ENCODE measurements around the gene C17orf78. TPM values are rescaled to one million over a fixed set of nuclear protein-coding genes. Genes with fewer than 3 reads are reported as not detected.

Gene C17orf78
- total and polyA plus RNA-seq, 2 of the 13 experiments (the other 11 are each of a cell fraction or from before 2014, with no cell fraction given): not detected

GRCh38 chr17:37406635-37407461, 31.1 kb downstream of the C17orf78 start, which contains the start of the genes ACACA and TADA2A (continued):
- peak; percentile 35; the same call in 1 of the 2 replicates for TF ChIP-seq GATA4 (IDR thresholded peaks at IDR 0.05; ENCODE audit: borderline replicate concordance, low read depth)
- TF ChIP-seq GMEB1 (CRISPR knock-in tag; IDR thresholded peaks at IDR 0.05; ENCODE audit: borderline replicate concordance): peak; percentile 78
- TF ChIP-seq FOXP4 (CRISPR knock-in tag; IDR thresholded peaks at IDR 0.05): 0 out of 2 replicates have a peak, but pooled peaks have one; percentile 19
- peak; percentile 75; the same call in 1 of the 2 replicates for TF ChIP-seq ZNF232 (CRISPR knock-in tag; IDR thresholded peaks at IDR 0.05; ENCODE audit: borderline replicate concordance)
- TF ChIP-seq AKNA (CRISPR knock-in tag; IDR thresholded peaks at IDR 0.05; ENCODE audit: borderline replicate concordance): no peak
- TF ChIP-seq SCMH1 (CRISPR knock-in tag; IDR thresholded peaks at IDR 0.05; ENCODE audit: borderline replicate concordance): no peak
- TF ChIP-seq USF2 (IDR thresholded peaks at IDR 0.05; ENCODE audit: low read depth, low read length): no peak
- no peak for TF ChIP-seq USF2 (CRISPR knock-in tag; IDR thresholded peaks at IDR 0.05; ENCODE audit: borderline replicate concordance)
- TF ChIP-seq FOXO1 (CRISPR knock-in tag; IDR thresholded peaks at IDR 0.05): no peak; the same call in 1 of the 2 replicates
- TF ChIP-seq ZNF337 (CRISPR knock-in tag; IDR thresholded peaks at IDR 0.05; ENCODE audit: borderline replicate concordance, low read depth): no peak
- no peak for TF ChIP-seq CSRNP2 (CRISPR knock-in tag; conservative IDR thresholded peaks at IDR 0.05; ENCODE audit: low read depth)
- TF ChIP-seq SMAD1 (CRISPR knock-in tag; IDR thresholded peaks at IDR 0.05; ENCODE audit: borderline replicate concordance, low read depth): no peak
- TF ChIP-seq REL (CRISPR knock-in tag; conservative IDR thresholded peaks at IDR 0.05): no peak
- TF ChIP-seq HOXA9 (CRISPR knock-in tag; IDR thresholded peaks at IDR 0.05; ENCODE audit: borderline replicate concordance): 0 out of 2 replicates have a peak, but pooled peaks have one; percentile 51
